NCI-H128 (cell line): ENCODE results near the gene DNAH11.
"Not testable (repeated sequence)": the region's sequence is repeated elsewhere in the genome, so short reads cannot be mapped to it uniquely, and the experiment has no call there.

Experiments
- DNase-seq: peaks from one replicate; lab custom pipeline; 2025; ENCODE audit not compliant: unreplicated experiment; lab: John Stamatoyannopoulos, UW

DNAH11 gene

DNA sequence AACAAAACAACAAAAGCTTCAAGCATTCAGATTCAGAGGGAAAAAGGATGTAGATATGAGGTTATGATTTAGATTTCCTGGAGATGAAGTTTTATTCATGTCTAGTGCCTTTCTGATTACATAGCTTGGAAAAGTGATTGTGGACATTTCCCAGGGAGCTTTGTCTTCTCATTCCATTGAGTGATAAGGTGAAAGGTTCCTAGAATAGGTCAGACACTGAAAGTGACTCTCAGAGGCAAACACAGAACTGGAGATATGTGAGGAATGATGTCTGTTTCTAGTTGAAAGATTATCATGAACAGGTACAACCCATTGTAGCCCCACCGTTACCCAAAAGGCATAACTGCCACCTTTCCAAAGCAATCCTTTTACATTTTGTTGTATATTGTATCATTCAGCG lies 223.4 kb downstream of the DNAH11 start:
- DNase-seq, result no peak

DNA sequence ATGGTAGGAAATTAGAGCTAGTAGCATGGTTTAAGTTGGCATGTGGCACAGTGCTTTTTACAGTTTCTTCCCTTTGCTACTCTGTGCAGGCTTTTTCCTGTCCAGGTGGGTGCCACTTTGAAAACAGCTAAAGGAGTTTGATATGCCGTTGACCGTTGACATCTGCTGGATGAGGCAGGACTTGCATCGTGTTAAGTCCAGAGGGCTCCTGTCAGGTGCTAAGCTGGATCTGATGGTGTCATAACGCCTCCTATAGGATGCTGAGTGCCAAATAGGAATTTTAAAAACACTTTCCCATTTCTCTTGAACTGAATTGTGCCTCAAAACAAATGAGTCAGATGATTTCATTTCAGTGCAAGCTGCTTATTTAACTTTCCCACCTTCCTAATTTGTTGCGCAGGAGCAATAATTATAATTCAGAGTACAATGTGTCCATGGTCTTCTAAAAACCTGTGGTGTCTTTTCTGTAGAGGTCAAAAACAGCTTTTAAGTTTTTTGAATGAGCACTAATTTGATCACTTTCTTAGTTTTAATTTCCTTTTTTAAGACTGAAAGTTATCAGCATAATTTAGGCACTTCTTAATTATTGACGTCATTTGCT lies 224.6 kb downstream of the DNAH11 start:
- DNase-seq, result peak; percentile 81

DNA sequence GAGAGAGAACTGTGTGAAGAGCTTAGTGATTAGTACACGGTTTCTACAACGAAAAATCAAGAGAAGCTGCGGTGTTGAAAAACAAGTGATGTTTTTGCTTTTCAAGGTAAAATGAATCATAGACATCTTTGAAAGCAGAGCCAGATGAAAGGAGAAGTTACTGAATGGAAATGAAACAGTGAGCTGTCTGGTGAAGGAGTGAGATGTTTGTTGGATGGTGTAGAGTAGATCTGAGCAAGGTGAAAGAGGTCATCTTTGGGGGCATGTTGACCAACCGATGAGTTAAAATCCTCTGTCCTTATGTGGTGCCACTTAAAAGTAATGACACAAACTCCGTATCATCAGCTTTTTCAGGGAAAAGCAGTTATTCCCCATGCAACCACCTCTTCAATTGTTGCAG lies 225.4 kb downstream of the DNAH11 start:
- no peak for DNase-seq

DNA sequence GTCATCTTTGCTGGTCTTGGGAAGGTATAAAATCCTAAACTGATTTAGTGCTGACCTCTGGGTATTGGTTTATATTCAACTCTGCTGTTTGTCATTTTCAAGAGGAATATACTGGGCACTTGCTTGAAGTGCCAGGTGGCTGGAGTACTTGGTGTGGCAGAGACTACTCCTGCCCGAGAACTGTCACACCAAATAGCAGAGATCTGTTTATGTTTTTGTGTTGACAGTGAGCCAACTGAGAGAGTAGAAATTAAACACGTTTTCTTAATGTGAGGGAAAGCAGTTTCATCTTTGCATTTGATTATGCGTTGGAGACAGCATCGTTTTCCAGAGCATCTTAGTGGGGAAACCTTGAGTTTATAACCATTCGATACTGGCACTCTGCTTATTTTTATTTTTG lies 228.4 kb downstream of the DNAH11 start:
- DNase-seq, result no peak

DNA sequence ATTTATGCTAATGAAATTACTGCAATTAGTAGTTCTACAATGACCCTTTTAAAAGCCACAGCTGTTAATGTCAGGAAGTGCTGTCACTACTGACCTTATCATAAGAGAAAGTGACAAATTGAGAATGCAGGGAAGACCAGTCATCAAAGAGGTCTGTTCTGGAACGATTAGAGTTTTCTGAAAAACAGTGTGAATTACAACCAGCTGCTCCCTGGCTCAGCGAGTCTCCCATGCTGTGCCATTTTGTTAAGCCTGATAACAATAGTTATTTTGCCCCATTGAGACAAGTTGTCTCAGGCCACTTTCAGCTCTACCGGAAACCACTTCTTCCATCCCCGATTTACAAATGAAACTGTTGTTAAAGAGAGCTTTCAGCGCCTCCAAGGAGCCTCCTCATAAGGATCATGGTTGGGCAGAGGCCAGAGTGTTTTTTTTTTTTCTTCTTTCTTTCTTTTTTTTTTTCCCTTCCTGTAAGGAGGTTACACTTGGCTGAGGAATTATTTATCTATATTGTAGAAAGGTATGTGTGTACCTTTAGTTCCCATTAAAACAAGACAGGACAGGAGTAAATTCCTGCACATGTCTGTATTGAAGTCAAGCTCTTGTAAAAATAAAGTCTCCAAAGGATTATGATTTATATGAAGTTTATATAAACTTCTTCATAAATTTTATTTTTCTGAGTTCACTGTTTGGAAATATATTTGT lies 229.2 kb downstream of the DNAH11 start:
- no peak for DNase-seq

DNA sequence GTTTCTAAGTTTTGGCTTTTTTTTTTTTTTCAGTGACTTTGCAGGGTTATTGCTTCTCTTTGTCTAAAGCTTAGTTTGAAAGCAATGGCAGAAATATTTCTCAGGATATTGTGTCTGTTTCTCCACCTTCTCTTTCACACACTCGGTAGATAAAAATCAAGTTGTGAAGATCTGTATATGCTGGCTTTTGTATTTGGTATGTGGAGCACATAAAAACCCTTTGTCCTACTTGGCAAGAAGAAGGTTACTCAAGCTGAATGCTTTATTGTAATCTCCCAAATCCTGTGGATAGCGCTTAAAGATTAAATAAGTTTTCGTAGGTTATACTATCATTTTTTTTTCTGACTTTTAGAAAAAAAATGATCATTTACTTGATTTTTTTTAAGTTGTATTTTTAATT lies 230.5 kb downstream of the DNAH11 start:
- DNase-seq, result no peak

DNA sequence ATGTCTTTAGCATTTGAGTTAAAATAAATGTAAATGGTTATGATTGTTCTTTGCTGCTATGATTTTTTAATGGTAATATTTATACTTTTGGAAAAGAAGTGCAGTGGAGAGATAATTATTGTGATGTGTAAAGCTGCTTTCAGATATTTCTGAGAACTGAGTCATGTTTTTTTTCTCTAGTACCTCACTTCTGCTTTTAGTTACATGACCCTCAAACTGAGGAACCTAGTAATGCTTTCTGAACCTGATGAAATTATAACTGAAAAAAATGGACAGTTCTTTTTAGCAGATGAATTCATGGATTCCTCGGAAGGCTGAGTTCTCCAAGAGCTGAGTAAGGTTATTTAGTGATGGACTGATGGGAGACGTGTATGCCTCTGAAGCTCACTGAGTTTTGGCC lies 235.1 kb downstream of the DNAH11 start:
- DNase-seq, result no peak

DNA sequence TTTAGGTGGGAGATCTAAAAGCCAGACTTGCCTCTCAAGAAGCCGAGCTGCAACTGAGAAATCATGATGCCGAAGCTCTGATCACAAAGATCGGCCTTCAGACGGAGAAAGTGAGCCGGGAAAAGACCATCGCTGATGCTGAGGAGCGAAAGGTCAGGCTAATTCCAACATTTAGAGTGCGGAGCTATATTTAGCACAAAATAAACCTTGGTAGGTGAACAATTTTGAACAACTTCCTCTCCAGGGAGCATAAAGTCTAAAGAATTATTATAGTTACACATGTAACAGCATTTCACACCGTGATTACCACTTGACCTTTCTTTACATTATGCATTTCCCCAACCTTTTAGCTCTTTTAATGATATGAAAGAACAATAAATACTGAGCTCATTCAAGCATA lies 236.1 kb downstream of the DNAH11 start:
- DNase-seq, result no peak

DNA sequence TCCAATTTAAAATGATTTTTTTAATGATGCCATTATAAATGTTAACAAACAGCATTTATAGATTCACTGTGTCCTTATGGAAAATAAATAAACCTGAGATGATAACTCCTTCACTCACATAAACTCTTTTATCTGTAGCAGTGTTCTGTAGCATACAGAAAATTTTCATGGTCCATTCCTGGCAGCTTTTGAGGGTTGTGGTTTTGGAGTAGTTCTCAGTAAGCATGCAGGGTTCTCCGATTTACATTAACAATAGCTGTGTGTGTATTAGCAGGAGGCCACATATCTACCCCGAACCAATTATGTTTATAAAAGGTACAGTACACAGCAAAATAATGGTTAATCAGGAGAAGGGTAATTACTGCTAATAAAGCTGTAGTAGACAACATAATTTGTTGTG lies 240.2 kb downstream of the DNAH11 start:
- DNase-seq, result peak; percentile 25

DNA sequence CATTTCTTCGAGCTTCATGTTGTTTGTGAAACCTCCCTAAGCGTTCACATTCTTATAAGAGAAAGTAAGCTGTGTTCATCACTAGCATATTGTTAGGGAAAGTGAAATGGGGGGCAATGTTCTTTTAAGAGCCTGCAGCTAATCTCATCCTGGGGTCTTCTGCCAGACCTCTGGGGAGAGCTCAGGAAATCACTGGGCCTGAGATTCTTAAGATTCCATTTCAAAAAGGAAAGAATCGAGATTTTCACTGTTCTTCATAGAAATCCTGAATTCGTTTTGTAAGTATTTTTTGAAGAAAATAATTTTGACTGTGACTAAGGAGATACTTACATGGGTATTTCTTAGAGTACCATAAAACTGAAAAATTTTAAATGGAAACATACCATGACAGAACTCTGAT lies 242.2 kb downstream of the DNAH11 start:
- no peak for DNase-seq

DNA sequence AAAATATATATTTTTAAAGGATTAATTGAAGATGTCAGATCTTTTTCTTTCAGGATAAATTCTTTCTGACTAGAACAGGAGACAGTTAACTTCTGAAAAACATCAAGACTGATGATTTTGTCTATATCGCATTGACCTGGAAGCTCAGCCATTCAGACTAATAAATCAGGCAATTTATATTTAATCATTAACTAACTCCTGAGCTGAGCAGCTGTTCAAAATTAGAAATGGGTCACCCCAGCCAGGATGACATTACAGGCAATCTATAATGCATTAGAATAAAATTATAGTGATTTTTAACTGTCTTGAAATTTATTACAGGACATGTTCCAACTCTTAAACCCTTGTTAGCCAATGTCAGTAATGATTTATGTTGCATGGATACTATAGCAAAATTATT lies 263.0 kb downstream of the DNAH11 start:
- no peak for DNase-seq

DNA sequence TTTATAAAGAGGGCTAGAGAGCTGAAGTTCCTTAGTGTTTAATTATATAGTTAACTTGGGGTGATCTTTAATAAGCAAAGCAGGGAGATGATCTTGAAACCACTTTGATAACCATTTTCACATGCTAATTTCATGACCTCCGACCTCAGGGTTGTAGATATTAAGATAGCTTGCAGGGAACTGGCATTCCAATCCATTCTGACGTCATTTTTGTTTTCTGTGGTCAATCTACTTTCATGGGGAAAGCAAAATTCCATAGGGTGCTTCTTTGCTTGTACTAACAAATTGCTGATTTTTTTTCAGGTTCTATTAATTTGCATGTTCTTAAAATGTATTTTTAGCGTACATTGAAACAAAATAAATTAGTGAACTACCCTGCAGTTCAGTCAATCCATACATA lies 263.5 kb downstream of the DNAH11 start:
- no peak for DNase-seq

DNA sequence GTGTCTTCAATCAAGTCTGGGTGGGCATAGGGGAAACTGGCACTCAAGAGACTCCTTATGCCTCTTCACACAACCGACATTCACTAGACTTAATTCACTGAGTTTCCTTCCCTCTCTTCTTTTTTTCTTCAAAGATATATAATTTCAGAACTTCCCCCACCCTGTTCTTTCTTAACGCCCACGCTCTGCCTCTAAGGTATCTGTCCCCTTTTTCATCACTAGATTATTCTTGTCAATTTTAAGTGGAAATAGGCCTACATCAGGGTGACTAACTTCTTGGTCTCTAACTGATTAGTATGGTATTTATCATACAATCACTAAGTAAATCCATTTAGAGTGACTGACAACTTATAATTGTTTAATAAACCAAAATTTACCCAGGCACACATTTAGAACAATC lies 276.2 kb downstream of the DNAH11 start:
- DNase-seq, result no peak

DNA sequence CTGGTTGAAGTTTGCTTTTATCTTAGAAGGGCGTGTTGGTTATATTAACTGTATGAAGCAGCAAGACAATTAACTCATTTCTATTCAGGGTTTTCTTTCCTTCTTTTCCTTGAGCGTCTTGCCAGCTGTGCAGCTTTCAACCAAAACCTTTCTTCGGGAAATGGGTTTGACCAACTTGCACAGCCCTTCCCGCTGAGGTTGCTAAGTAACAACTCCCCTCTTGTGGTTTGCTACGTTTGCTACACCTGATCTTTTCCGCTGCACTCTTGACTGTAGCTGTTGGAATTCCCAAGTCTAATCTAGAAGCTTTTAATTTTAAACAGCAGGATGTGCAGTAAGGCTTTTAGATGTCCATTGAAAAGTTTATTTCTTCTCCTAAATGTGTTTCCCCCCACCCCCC lies 286.0 kb downstream of the DNAH11 start:
- DNase-seq, result no peak

DNA sequence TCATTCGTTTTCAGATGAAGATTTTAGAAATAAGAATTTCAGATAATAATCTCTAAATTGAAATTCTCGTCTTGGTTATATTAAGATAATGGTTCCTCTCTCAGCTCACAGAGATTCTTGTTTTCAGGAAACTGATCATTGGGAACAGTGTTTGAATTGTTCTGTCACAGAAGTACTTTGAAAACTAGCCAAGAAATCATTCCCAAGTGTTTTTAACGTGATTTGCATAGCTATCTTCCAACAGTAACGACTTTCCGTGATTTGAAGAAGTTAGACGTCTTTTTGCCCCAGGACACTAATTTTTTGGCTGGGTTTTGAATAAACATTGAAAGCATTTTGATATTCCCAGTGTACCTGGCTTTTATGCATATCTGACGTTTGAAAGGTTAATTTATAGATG lies 286.9 kb downstream of the DNAH11 start:
- DNase-seq, result no peak

DNA sequence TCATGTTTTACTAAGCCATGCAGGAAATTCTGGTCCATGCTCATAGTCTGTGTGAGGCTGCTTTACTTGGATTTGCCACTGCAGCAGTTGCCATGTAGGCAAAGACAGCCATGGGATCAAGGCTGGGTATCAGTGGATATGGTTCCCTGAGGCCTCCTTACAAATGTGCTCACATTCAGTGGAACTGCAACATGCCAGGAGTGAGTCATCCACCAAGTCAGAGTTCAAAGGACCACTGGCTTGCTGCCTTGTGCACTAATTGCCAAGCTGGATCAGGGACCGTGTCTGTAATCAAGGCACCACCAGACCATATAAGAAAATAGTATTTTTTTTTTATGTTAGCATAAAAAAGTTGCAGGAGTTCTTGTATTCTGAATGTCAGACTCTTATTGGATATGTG lies 301.9 kb downstream of the DNAH11 start:
- no peak for DNase-seq

DNA sequence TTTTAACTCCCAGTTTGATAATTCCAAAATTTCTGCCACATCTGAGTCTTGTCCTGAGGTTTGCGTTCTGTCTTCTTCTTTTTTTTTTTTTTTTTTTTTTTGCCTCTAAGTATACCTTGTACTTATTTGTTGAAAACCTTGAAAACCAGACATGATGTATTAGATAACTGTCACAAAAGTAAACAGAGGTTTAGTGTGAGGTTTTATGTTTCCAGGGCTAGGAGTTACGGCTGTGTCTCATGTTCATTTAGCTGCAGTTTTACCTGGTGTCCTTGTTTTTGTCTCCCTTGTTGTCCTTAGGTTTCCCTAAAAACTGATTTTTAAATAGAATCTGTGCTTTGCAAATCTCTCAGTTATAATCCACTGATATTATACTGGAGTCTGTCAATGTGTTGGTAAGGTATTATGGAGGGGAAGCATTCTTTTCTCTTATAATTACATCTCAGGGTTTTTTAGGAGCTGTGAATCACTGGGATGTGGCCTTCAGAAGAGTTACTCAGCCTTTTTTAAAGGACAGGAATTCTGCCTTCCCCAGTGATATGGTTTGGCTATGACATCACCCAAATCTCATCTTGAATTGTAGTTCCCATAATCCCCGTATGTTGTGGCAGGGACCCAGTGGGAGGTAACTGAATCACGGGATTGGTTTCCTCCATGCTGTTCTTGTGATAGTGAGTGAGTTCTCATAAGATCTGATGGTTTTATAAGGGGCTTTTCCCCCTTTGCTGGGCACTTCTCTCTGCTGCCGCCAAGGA lies 307.9 kb downstream of the DNAH11 start:
- no peak for DNase-seq

DNA sequence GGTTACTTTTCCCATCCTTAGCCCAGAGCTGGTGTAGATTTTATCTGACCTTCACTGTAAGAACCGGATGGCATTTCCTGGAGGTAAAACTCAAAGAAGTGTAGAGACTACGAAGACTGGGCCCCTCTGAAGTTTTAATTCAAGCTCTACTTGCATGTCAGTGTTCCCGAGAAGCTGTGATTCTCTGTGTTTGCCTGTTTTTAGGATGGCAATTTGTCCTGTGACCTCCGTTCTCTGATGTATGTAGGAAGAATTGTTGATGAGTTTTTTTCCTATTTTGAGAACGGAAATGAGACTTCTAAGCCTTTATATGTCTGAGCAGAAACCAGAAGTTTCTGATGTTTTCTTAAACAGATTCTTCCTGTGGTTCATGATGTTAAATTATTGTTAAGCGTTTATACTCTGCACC lies 308.7 kb downstream of the DNAH11 start:
- DNase-seq, result no peak

DNA sequence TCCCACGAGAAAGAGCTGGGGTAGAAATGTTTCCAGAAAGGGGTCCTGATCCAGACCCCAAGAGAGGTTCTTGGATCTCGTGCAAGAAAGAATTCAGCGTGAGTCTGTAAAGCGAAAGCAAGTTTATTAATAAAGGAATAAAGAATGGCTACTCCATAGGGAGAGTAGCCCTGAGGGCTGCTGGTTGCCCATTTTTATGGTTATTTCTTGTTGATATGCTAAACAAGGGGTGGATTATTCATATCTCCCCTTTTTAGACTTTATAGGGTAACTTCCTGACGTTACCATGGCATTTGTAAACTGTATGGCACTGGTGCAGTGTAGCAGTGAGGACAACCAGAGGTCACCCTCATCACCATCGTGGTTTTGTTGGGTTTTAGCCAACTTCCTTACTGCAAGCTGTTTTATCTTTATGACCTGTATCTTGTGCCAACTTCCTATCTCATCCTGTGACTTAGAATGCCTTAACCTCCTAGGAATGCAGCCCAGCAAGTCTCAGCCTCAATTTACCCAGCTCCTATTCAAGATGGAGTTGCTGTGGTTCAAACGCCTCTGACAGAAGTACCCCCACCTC lies 322.9 kb downstream of the DNAH11 start:
- DNase-seq, result not testable (repeated sequence)

DNA sequence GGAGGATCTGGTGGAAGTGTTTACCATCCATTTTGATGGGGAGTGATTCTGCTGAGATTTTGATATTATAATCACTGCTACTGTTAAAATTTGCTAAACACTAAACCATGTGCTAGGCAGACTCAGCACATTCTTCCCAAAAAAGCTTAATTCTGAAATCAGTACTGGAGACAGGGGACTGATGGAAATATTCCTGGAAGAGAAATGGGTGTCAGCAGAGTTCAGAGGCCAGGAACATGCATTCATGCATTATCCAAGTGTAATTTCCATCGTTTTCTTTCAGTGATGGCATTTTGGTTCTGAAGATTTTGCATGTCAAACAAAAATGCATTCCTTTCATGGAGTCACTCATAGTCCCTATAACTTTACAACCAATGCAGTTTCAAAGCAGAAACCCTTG lies 323.9 kb downstream of the DNAH11 start:
- DNase-seq, result no peak

DNA sequence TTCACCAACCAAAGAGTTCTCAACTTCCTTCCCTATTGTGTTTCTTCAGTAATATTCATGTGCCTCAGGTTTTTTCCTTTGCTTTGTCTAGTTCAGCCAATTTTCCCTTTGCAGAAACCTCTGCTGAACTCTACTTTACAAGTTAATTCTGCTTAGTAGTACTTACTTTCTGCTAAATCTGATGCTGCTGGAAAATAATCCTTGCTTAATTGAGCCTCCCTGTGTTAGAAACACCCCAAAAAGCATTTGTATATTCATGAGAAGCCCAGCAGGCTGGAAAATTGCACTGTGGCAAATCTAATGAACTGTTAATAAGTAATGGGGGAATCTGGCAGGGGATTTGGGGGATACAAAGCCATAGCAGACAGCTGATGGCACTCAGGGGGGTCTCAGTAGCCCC lies 324.4 kb downstream of the DNAH11 start:
- no peak for DNase-seq
